IPS-18a (cell line): Measurements from ENCODE around the gene GARIN5A.
A peak's percentile ranks its signal among the peaks of the same experiment; 100 is the strongest.

ENCODE experiments used
- H3K27ac ChIP-seq: one replicate; pipeline ENCODE4 v1.5.1; 2013; ENCODE audit warnings: low read length
- H3K27me3 ChIP-seq: one replicate; pipeline ENCODE4 v1.6.1; 2013; ENCODE audit warnings: mild to moderate bottlenecking, low read length; ENCODE audit not compliant: control insufficient read depth, insufficient read depth
- H3K36me3 ChIP-seq: one replicate; pipeline ENCODE4 v1.6.1; 2013; ENCODE audit warnings: low read depth, low read length; ENCODE audit not compliant: control insufficient read depth
- H3K4me1 ChIP-seq: one replicate; pipeline ENCODE4 v1.6.1; 2013; ENCODE audit warnings: low read depth, low read length; ENCODE audit not compliant: control insufficient read depth
- H3K4me3 ChIP-seq: one replicate; pipeline ENCODE4 v1.5.1; 2013; ENCODE audit warnings: low read length
- H3K9ac ChIP-seq: one replicate; pipeline ENCODE4 v1.6.1; 2013; ENCODE audit warnings: mild to moderate bottlenecking, low read length, moderate library complexity
- H3K9me3 ChIP-seq: one replicate; pipeline ENCODE4 v1.6.1; 2013; ENCODE audit warnings: low read depth, low read length; ENCODE audit not compliant: control insufficient read depth

Gene GARIN5A

GRCh38 chr19:50427318-50427925 lies 49.2 kb downstream of the GARIN5A start:
- Histone ChIP-seq H3K27ac (no peak overlapping the region), H3K4me1 (no peaks in the 10 kb centered on the region), H3K27me3 (peaks cover 11% of the 10 kb centered on the region), H3K36me3 (no peaks in the 10 kb centered on the region), H3K9me3 (no peaks in the 10 kb centered on the region), H3K4me3 (no peak overlapping the region), H3K9ac (no peak overlapping the region)

DNA sequence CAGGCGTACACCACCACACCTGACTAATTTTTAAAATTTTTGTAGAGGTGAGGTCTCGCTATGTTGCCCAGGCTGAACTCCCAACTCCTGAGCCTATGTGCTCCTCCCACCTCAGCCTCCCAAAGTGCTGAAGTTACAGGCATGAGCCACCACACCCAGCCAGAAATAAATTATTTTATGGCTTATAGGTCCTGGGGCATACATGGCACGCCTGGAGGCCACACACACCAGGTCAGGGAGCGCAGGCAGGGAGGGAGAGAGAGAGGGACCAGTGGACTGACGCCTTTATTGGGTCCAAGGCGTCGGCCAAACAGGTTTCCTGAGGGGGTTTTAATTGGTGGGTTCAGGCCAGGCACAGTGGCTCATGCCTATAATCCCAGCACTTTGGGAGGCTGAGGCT lies 51.1 kb downstream of the GARIN5A start:
- Histone ChIP-seq H3K27me3 (peaks cover 7% of the 10 kb centered on the region), H3K4me1 (no peaks in the 10 kb centered on the region), H3K9me3 (no peaks in the 10 kb centered on the region), H3K36me3 (no peaks in the 10 kb centered on the region), H3K9ac (no peak overlapping the region), H3K4me3 (no peak overlapping the region), H3K27ac (no peak overlapping the region)

- no peak overlapping the region for H3K27ac ChIP-seq
- no peak overlapping the region for H3K4me3 ChIP-seq
- no peaks in the 10 kb centered on the region for H3K36me3 ChIP-seq
- H3K9ac ChIP-seq = no peak overlapping the region
- H3K9me3 ChIP-seq = no peaks in the 10 kb centered on the region
- H3K27me3 ChIP-seq = peaks cover 13% of the 10 kb centered on the region
- peaks cover 3% of the 10 kb centered on the region for H3K4me1 ChIP-seq
Observed at GRCh38 chr19:50423279-50424113, 53.2 kb downstream of the GARIN5A start.

GRCh38 chr19:50422397-50423278 lies 54.0 kb downstream of the GARIN5A start:
- H3K4me1 ChIP-seq = peaks cover 3% of the 10 kb centered on the region
- H3K36me3 ChIP-seq = no peaks in the 10 kb centered on the region
- H3K27ac ChIP-seq = no peak overlapping the region
- H3K9ac ChIP-seq = no peak overlapping the region
- no peaks in the 10 kb centered on the region for H3K9me3 ChIP-seq
- peaks cover 13% of the 10 kb centered on the region for H3K27me3 ChIP-seq
- no peak overlapping the region for H3K4me3 ChIP-seq

DNA sequence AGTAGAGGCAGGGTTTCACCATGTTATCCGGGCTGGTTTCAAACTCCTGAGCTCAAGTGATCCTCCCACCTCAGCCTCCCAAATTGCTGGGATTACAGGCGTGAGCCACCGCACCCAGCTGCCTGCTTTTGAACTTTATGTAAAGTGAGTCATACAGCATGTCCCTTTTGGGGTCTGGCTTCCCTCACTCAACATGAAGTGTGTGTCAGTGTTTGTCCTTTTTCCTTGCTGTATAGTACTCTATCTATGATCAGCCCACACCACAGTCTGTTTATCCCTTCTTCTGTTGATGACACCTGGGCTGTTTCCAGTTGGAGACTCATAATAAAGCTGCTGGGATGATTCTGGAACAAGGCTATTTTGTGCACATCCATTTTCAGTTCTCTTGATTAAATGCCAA lies 55.8 kb downstream of the GARIN5A start:
- no peaks in the 10 kb centered on the region for H3K9me3 ChIP-seq
- H3K9ac ChIP-seq = no peak overlapping the region
- H3K36me3 ChIP-seq = no peaks in the 10 kb centered on the region
- no peak overlapping the region for H3K4me3 ChIP-seq
- H3K27me3 ChIP-seq = peaks cover 13% of the 10 kb centered on the region
- H3K27ac ChIP-seq = no peak overlapping the region
- H3K4me1 ChIP-seq = peaks cover 3% of the 10 kb centered on the region

- Histone ChIP-seq H3K4me3 (peak overlapping the region; percentile 60), H3K9me3 (no peaks in the 10 kb centered on the region), H3K36me3 (no peaks in the 10 kb centered on the region), H3K9ac (no peak overlapping the region), H3K27ac (no peak overlapping the region), H3K27me3 (peaks cover 13% of the 10 kb centered on the region), H3K4me1 (peaks cover 3% of the 10 kb centered on the region)
Observed at GRCh38 chr19:50420127-50420526, 56.5 kb downstream of the GARIN5A start.

GRCh38 chr19:50419580-50420035 lies 57.0 kb downstream of the GARIN5A start:
- Histone ChIP-seq H3K27ac (no peak overlapping the region), H3K9me3 (no peaks in the 10 kb centered on the region), H3K9ac (no peak overlapping the region), H3K36me3 (no peaks in the 10 kb centered on the region), H3K4me1 (peaks cover 3% of the 10 kb centered on the region), H3K27me3 (peaks cover 13% of the 10 kb centered on the region), H3K4me3 (peak overlapping the region; percentile 60)

GRCh38 chr19:50419022-50419579 lies 57.5 kb downstream of the GARIN5A start:
- H3K4me3 ChIP-seq = peak overlapping the region; percentile 60
- H3K9ac ChIP-seq = no peak overlapping the region
- H3K9me3 ChIP-seq = no peaks in the 10 kb centered on the region
- no peak overlapping the region for H3K27ac ChIP-seq
- H3K27me3 ChIP-seq = peaks cover 13% of the 10 kb centered on the region
- no peaks in the 10 kb centered on the region for H3K36me3 ChIP-seq
- H3K4me1 ChIP-seq = peaks cover 3% of the 10 kb centered on the region

DNA sequence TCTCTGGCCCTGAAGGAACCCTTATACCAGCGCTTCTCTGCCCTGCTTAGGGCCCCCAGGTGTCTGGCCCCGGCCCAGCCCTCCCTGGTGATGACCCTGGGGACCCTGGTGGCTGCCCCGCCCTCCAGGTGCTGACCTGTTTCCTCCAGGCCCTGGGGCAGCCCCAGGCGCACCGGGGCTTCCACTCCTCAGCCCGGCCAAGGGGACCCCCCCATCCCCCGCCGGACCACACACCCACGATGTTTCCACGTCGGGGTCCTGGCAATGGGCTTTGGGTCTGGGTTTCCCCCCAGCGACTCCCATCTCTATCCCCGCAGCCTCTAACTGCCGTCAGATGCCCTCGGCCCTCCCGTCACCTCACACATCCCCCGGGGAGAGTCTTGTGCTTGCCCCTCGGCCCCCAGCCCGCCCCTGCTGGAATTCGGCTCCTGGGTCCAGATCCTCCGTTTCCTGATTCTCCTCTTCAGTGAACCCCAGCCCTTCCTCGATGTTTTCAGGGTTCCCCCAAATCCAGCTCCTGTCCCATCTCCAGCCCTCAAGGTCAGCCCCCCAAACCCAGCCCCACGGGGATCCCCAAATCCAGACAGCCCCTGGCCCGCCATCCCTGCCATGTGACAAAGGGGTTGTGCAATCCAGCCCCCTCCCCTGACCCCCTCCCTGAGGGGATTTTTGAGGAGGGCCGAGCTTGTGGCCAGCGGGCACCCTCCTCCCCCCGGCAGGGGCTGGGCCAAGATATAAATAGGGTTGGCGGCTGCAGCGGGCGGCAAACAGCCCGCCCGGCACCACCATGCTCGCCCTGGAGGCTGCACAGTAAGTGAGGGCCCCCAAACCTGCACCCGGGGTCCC lies 58.2 kb downstream of the GARIN5A start, which contains the start of gene SPIB:
TSS of gene SPIB (plus strand) at position 763 of the 846 bp plus-strand sequence. CDS start at position 788, 25 bp downstream.
- no peak within 1 kb of the TSS for H3K9ac ChIP-seq
- peaks cover 13% of the 10 kb centered on the region for H3K27me3 ChIP-seq
- no peaks in the 10 kb centered on the region for H3K36me3 ChIP-seq
- H3K9me3 ChIP-seq = no peaks in the 10 kb centered on the region
- no peak within 1 kb of the TSS for H3K27ac ChIP-seq
- peaks cover 3% of the 10 kb centered on the region for H3K4me1 ChIP-seq
- H3K4me3 ChIP-seq = peak within 1 kb of the TSS; percentile 60

DNA sequence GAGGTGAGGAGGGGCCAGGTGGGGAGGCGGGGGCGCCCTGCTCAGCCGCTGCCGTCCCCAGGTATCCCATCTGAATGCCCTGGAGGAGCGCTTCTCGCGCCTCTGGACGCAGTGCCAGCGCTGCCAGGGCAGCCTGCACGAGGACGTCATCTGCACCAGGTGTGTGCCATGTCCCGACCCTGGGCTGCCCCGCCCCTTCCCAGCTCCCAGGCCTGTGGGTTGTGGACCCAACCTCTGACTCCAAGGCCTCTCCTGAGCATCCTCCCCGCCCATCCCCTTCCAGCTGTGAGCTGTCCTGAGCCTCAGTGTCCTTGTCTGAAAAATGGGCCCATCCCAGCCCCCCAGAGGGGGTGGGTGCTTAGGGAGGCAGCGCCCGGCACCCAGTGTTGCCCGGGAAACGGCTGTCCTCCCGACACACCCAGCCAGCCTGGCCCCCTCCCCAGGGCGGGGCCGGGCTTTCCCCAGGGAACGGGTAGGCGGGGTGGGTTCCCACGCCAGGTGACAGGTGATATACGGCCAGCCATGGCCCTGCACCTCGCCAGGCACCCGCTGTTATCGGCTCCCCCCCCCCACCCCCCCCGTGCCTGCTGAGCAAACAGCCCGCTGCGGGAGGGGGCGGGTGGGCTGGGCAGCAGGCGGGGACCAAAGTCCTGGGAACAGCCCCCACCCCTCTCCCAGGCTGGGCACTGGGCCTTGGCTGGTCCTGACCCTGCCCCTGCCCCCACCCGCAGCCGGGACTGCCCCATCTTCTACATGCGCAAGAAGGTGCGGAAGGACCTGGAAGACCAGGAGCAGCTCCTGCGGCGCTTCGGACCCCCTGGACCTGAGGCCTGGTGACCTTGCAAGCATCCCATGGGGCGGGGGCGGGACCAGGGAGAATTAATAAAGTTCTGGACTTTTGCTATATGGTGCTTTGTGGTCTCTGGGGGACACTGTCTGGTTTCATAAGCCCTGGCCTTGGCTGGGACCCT lies 59.3 kb downstream of the GARIN5A start:
- Histone ChIP-seq H3K9me3 (no peaks in the 10 kb centered on the region), H3K9ac (no peak overlapping the region), H3K27ac (no peak overlapping the region), H3K4me1 (peaks cover 3% of the 10 kb centered on the region), H3K36me3 (no peaks in the 10 kb centered on the region), H3K4me3 (no peak overlapping the region), H3K27me3 (peaks cover 13% of the 10 kb centered on the region)
